Keratinocyte (primary cell): ENCODE results near the gene ADRA2C. TPM values are rescaled to one million over a fixed set of nuclear protein-coding genes. Genes with fewer than 3 reads are reported as not detected.

Source experiments
- DNase-seq: peaks from one replicate; pipeline ENCODE4 v3.0.0-alpha.2; 2011; ENCODE audit warnings: low read depth, missing footprints, low spot score
- FAIRE-seq: peaks from 2 replicates; lab custom pipeline; 2011; peaks lifted over from hg19 to GRCh38; lab: Jason Lieb, UNC
- H2AFZ ChIP-seq: 2 replicates; pipeline ENCODE4 v1.6.0; 2012; ENCODE audit warnings: low read length, control low read depth, inconsistent platforms; ENCODE audit not compliant: control insufficient read depth
- H3K27ac ChIP-seq: 2 replicates; pipeline ENCODE4 v1.5.1; 2011; ENCODE audit warnings: low read length; ENCODE audit not compliant: control insufficient read depth, insufficient read depth
- H3K27me3 ChIP-seq: 3 replicates; pipeline ENCODE4 v1.6.0; 2011; ENCODE audit warnings: low read length; ENCODE audit not compliant: control insufficient read depth, insufficient read depth; ENCODE audit errors: extremely low read depth
- H3K36me3 ChIP-seq, 2 experiments: 2 replicates in 1 of 2; 3 replicates in 1 of 2; pipeline ENCODE4 v1.5.1; 2011; ENCODE audit warnings: low read length in 2 of 2, mild to moderate bottlenecking in 1 of 2; ENCODE audit not compliant: control insufficient read depth in 2 of 2, insufficient read depth in 2 of 2; ENCODE audit errors: extremely low read depth in 1 of 2
- H3K4me1 ChIP-seq: 3 replicates; pipeline ENCODE4 v1.5.1; 2011; ENCODE audit warnings: low read length; ENCODE audit not compliant: control insufficient read depth, insufficient read depth; ENCODE audit errors: extremely low read depth
- H3K4me2 ChIP-seq: 3 replicates; pipeline ENCODE4 v1.6.0; 2011; ENCODE audit warnings: low read depth, low read length; ENCODE audit not compliant: control insufficient read depth, insufficient read depth; ENCODE audit errors: extremely low read depth
- H3K4me3 ChIP-seq, 3 experiments: fragments of 200-600 bp in 1 of 3; sonication (generic) in 1 of 3; 2 replicates in 2 of 3; 3 replicates in 1 of 3; pipeline ENCODE4 v1.5.1; 2011 to 2016; ENCODE audit warnings: low read length in 3 of 3, mild to moderate bottlenecking in 3 of 3, control low read depth in 2 of 3, inconsistent platforms in 1 of 3, low read depth in 1 of 3, mixed read lengths in 1 of 3, mixed run types in 1 of 3, moderate library complexity in 1 of 3; ENCODE audit not compliant: control insufficient read depth in 2 of 3, insufficient read depth in 2 of 3; ENCODE audit errors: extremely low read depth in 1 of 3
- H3K79me2 ChIP-seq: 2 replicates; pipeline ENCODE4 v1.6.0; 2012; ENCODE audit warnings: low read length; ENCODE audit not compliant: control insufficient read depth, insufficient read depth
- H3K9ac ChIP-seq: 3 replicates; pipeline ENCODE4 v1.6.0; 2011; ENCODE audit warnings: low read length; ENCODE audit not compliant: control insufficient read depth, insufficient read depth; ENCODE audit errors: extremely low read depth
- H3K9me1 ChIP-seq: 3 replicates; pipeline ENCODE4 v1.6.0; 2011; ENCODE audit warnings: low read length; ENCODE audit not compliant: control insufficient read depth, insufficient read depth; ENCODE audit errors: extremely low read depth
- H3K9me3 ChIP-seq: 2 replicates; pipeline ENCODE4 v1.5.1; 2012; ENCODE audit warnings: low read depth, low read length; ENCODE audit not compliant: control insufficient read depth
- H4K20me1 ChIP-seq: 3 replicates; pipeline ENCODE4 v1.6.0; 2011; ENCODE audit warnings: low read length; ENCODE audit not compliant: control insufficient read depth, insufficient read depth; ENCODE audit errors: extremely low read depth
- CTCF ChIP-seq, 3 experiments: IDR thresholded peaks in 1 of 3; conservative IDR thresholded peaks in 1 of 3; optimal IDR thresholded peaks in 1 of 3; 2 replicates in 2 of 3; 3 replicates in 1 of 3; pipeline versions ENCODE3 to v1.5.1; 2011; ENCODE audit warnings: low read length in 3 of 3, mild to moderate bottlenecking in 3 of 3, moderate library complexity in 2 of 3, control low read depth in 1 of 3, inconsistent platforms in 1 of 3; ENCODE audit not compliant: insufficient read depth in 2 of 3; ENCODE audit errors: extremely low read depth in 1 of 3
- EZH2 ChIP-seq: IDR thresholded peaks from one replicate; pipeline ENCODE4 v1.6.1; 2012; ENCODE audit warnings: inconsistent platforms, mild to moderate bottlenecking, low read length, moderate library complexity
- dilution Hi-C: fragments of 300-500 bp; cut with MboI; formaldehyde crosslinking; loops from one replicate; pipeline ENCODE4 v1.7.0; 2020; ENCODE audit warnings: low sequenced_read_pairs; ENCODE audit not compliant: extremely low pct_ligation_motif_present
- polyA plus RNA-seq, 5 experiments: library from polyadenylated mRNA; depleted of rRNA in 3 of 5; stranded (reverse) in 3 of 5; stranded (forward) in 1 of 5; unstranded in 1 of 5; fragments of >200 nt; gene quantifications; 1 replicate in 1 of 5; 2 replicates in 3 of 5; 3 replicates in 1 of 5; pipeline versions ENCODE4 v1.2.1 to v1.2.3, GENCODE V29; 2011 to 2012; ENCODE audit warnings: missing spikeins in 2 of 5, low read depth in 1 of 5, low replicate concordance in 1 of 5

ADRA2C gene
- polyA plus RNA-seq, 1 donor (not counting 4 experiments of a cell fraction or from before 2014, with no cell fraction given) = 0.05 TPM

GRCh38 chr4:3796960-3797359, 30.8 kb downstream of the ADRA2C start:
- DNase-seq (no peak), FAIRE-seq (no peak)
- TF ChIP-seq EZH2 (no peak), CTCF (optimal IDR thresholded peaks at IDR 0.05 in 1 of 3, IDR thresholded peaks at IDR 0.05 in 1 of 3, conservative IDR thresholded peaks at IDR 0.05 in 1 of 3; ENCODE audit: extremely low read depth in 1 of 3, insufficient read depth in 2 of 3, low read length in 3 of 3) (no peak)
- no peaks in the 10 kb centered on the region for H3K9me3 ChIP-seq
- H3K4me2 ChIP-seq = no peak overlapping the region
- H3K27me3 ChIP-seq = no peaks in the 10 kb centered on the region
- H3K9me1 ChIP-seq = no peaks in the 10 kb centered on the region
- no peak overlapping the region for H3K27ac ChIP-seq
- no peaks in the 10 kb centered on the region for H3K36me3 ChIP-seq
- no peak overlapping the region for H2AFZ ChIP-seq
- H3K79me2 ChIP-seq = no peaks in the 10 kb centered on the region
- H3K4me3 ChIP-seq = no peak overlapping the region
- H3K4me1 ChIP-seq = no peaks in the 10 kb centered on the region
- dilution Hi-C loops = loop anchor here (10.0 kb wide), 1 partner anchor 62 kb away; no protein-coding TSS in a partner anchor
- H3K9ac ChIP-seq = no peak overlapping the region
- no peaks in the 10 kb centered on the region for H4K20me1 ChIP-seq

GRCh38 chr4:3797831-3798790, 31.9 kb downstream of the ADRA2C start:
- Histone ChIP-seq H3K27me3 (no peaks in the 10 kb centered on the region), H2AFZ (no peak overlapping the region), H3K4me3 (no peak overlapping the region), H3K4me2 (no peak overlapping the region), H3K4me1 (no peaks in the 10 kb centered on the region), H3K27ac (no peak overlapping the region), H4K20me1 (no peaks in the 10 kb centered on the region), H3K36me3 (no peaks in the 10 kb centered on the region), H3K9me3 (no peaks in the 10 kb centered on the region), H3K79me2 (no peaks in the 10 kb centered on the region), H3K9me1 (no peaks in the 10 kb centered on the region), H3K9ac (no peak overlapping the region)
- no peak for TF ChIP-seq CTCF (optimal IDR thresholded peaks at IDR 0.05 in 1 of 3, IDR thresholded peaks at IDR 0.05 in 1 of 3, conservative IDR thresholded peaks at IDR 0.05 in 1 of 3; ENCODE audit: extremely low read depth in 1 of 3, insufficient read depth in 2 of 3, low read length in 3 of 3)
- no peak for TF ChIP-seq EZH2
- DNase-seq = no peak
- FAIRE-seq = no peak
- dilution Hi-C loops = loop anchor here (10.0 kb wide), 1 partner anchor 63 kb away; no protein-coding TSS in a partner anchor
